Left forelimb (tissue), 1 donor: ENCODE data around the gene PYGL.
A peak's percentile ranks its signal among the peaks of the same experiment; 100 is the strongest.

Source experiments
- DNase-seq: peaks from one replicate; pipeline ENCODE4 v3.0.0-alpha.2; 2018; ENCODE audit warnings: low spot score

PYGL gene

GRCh38 chr14:50871914-50872732 is 72.2 kb downstream of the PYGL start, which contains the start of gene ABHD12B:
Gene ABHD12B (plus strand): TSS chr14:50872053. CDS start chr14:50872175, 122 bp downstream.
- DNase-seq = peak; percentile 67

GRCh38 chr14:50871228-50871627 is 73.1 kb downstream of the PYGL start:
- no peak for DNase-seq

- DNase-seq = no peak
Measured at GRCh38 chr14:50865391-50866076, 78.7 kb downstream of the PYGL start.

- DNase-seq = no peak
Measured at GRCh38 chr14:50864946-50865345, 79.3 kb downstream of the PYGL start.

GRCh38 chr14:50864237-50864636 is 80.0 kb downstream of the PYGL start:
- DNase-seq = no peak

GRCh38 chr14:50862036-50862570 is 82.2 kb downstream of the PYGL start:
- no peak for DNase-seq

GRCh38 chr14:50860478-50861086 is 83.7 kb downstream of the PYGL start:
- DNase-seq = peak; percentile 85

GRCh38 chr14:50859296-50859624 is 85.0 kb downstream of the PYGL start:
- no peak for DNase-seq

- DNase-seq = no peak
Measured at GRCh38 chr14:50856660-50857059, 87.6 kb downstream of the PYGL start.

GRCh38 chr14:50855558-50855957 is 88.7 kb downstream of the PYGL start:
- DNase-seq = no peak
